Vagina (tissue), 2 donors: ENCODE data around the gene ZNF469.

Experiments
- POLR2A ChIP-seq, 2 donors: fragments of 450-650 bp; IDR thresholded peaks; one replicate each; pipeline ENCODE4 v1.6.1; 2017; ENCODE audit warnings: antibody characterized with exemption in 2 of 2, mild to moderate bottlenecking in 2 of 2, moderate library complexity in 2 of 2
- POLR2AphosphoS5 ChIP-seq, 2 donors: sonication (generic); formaldehyde crosslinking; IDR thresholded peaks; one replicate each; pipeline ENCODE4 v1.9.0; 2017; ENCODE audit warnings: antibody characterized with exemption in 2 of 2, mild to moderate bottlenecking in 2 of 2, low read depth in 1 of 2; ENCODE audit not compliant: insufficient read depth in 1 of 2
- TF ChIP-seq, protein P1 (sequence below), 3 experiments: fragments of 450-650 bp in 2 of 3; fragments of 200-600 bp in 1 of 3; sonication (generic) in 1 of 3; IDR thresholded peaks; one replicate each; pipeline ENCODE4 v1.5.1; 2017 to 2019; ENCODE audit warnings: antibody characterized with exemption in 3 of 3, mild to moderate bottlenecking in 2 of 3, moderate library complexity in 2 of 3

DNA sequence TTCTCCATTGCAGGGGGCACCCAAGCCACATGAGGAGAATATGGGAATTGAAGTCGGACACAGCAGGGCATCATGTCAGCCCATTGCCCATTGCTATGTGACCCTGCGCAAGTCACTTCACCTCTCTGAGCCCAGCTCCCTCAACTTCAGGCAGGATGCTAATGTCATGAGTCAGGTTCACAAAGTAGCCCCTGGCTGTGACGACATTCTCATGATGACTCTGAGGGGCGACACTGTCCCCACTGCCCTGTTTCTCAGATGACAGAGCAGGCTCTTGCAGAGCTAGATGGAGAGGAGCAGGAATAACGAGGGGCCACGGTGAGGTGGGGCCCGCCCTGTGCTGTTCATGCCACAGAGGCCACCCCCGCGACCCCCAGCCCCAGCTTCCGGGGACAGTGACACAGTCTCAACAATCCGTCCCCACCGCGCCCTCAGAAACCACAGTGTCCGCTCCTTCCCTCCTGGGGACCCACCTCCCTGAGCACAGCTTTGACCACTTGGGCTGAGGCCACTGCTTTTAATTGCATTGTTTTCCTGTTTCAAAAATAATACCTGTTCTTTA, 13.2 kb upstream of the ZNF469 start:
- TF ChIP-seq, protein P1, sequence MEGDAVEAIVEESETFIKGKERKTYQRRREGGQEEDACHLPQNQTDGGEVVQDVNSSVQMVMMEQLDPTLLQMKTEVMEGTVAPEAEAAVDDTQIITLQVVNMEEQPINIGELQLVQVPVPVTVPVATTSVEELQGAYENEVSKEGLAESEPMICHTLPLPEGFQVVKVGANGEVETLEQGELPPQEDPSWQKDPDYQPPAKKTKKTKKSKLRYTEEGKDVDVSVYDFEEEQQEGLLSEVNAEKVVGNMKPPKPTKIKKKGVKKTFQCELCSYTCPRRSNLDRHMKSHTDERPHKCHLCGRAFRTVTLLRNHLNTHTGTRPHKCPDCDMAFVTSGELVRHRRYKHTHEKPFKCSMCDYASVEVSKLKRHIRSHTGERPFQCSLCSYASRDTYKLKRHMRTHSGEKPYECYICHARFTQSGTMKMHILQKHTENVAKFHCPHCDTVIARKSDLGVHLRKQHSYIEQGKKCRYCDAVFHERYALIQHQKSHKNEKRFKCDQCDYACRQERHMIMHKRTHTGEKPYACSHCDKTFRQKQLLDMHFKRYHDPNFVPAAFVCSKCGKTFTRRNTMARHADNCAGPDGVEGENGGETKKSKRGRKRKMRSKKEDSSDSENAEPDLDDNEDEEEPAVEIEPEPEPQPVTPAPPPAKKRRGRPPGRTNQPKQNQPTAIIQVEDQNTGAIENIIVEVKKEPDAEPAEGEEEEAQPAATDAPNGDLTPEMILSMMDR (IDR thresholded peaks at IDR 0.05), result no peak
- TF ChIP-seq POLR2A (IDR thresholded peaks at IDR 0.05) (no peak), POLR2AphosphoS5 (IDR thresholded peaks at IDR 0.05; ENCODE audit: insufficient read depth in 1 of 2, low read depth in 1 of 2) (no peak)
